HEK293T (cell line): ENCODE measurements around the gene SNCG.

Source experiments
- CTBP1 ChIP-seq: fragments of 450-650 bp; IDR thresholded peaks from 2 replicates; pipeline ENCODE4 v1.6.1; 2016; ENCODE audit warnings: borderline replicate concordance
- ELF4 ChIP-seq: fragments of 450-650 bp; IDR thresholded peaks from 2 replicates; pipeline ENCODE4 v1.6.1; 2017; ENCODE audit warnings: antibody characterized with exemption
- FOXK2 ChIP-seq: fragments of 450-650 bp; IDR thresholded peaks from 2 replicates; pipeline ENCODE4 v1.6.1; 2016; ENCODE audit warnings: mild to moderate bottlenecking
- L3MBTL2 ChIP-seq: fragments of 450-650 bp; conservative IDR thresholded peaks from 2 replicates; pipeline ENCODE4 v1.6.1; 2016; ENCODE audit warnings: mild to moderate bottlenecking
- SP1 ChIP-seq: fragments of 450-650 bp; IDR thresholded peaks from 2 replicates; pipeline ENCODE4 v1.6.1; 2017
- SUZ12 ChIP-seq: fragments of 450-650 bp; IDR thresholded peaks from 2 replicates; pipeline ENCODE4 v1.6.1; 2016; ENCODE audit warnings: mild to moderate bottlenecking
- TARDBP ChIP-seq: fragments of 450-650 bp; IDR thresholded peaks from 2 replicates; pipeline ENCODE4 v1.6.1; 2016

GRCh38 chr10:86960863-86961434 is 2.5 kb downstream of the SNCG start:
- TF ChIP-seq ELF4 (no peak), CTBP1 (no peak), SUZ12 (no peak), FOXK2 (no peak), SP1 (no peak), TARDBP (no peak), L3MBTL2 (no peak)
